GM12801 (cell line): ENCODE data around the gene THEMIS2.

Experiments used
- CTCF ChIP-seq: IDR thresholded peaks from one replicate; pipeline ENCODE4 v1.5.1; 2011; ENCODE audit warnings: control low read depth; ENCODE audit not compliant: insufficient read length; ENCODE audit errors: extremely low read depth

THEMIS2 gene

DNA sequence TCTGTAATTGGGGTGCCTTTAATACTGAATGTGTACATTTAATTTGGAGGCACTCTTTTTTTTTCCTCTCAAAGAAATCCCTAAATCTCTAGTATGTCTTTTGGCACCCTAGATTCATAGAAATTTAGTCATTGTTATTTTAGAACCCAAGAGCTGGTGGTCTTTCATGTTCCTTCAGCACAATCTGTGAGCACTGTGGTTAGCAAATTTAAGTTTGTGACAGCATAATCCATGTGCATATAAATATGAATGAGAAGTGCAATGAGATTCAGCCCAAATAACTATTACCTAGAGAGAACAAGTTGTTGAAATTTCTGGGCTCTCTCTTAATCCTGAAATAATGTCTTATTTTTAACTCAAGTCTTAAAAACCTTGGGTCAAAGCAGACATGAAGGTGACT is 37.3 kb upstream of the THEMIS2 start:
- no peak for TF ChIP-seq CTCF

- TF ChIP-seq CTCF, result no peak
Measured at GRCh38 chr1:27835501-27835900, 36.8 kb upstream of the THEMIS2 start.

- no peak for TF ChIP-seq CTCF
Measured at GRCh38 chr1:27849951-27850350, 22.4 kb upstream of the THEMIS2 start.

DNA sequence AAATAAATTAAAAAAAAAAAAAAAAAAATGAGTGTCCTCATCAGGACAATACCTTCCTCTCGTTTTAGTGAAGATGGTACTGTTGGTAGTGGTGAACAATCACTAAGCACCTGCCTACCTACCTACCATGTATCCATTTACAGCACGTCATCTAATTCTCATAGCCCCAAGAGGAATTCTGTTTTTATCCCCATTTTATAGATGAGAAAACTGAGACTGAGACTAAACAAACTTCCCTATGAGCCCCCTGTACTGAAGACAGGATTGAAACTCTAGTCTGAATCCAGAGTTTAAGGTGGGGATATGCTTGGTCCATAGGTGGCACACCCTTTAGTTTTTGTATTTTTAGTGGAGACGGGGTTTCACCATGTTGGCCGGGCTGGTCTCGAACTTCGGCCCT is 17.3 kb upstream of the THEMIS2 start:
- no peak for TF ChIP-seq CTCF

- TF ChIP-seq CTCF, result no peak
Measured at GRCh38 chr1:27856561-27857343, 15.6 kb upstream of the THEMIS2 start.

DNA sequence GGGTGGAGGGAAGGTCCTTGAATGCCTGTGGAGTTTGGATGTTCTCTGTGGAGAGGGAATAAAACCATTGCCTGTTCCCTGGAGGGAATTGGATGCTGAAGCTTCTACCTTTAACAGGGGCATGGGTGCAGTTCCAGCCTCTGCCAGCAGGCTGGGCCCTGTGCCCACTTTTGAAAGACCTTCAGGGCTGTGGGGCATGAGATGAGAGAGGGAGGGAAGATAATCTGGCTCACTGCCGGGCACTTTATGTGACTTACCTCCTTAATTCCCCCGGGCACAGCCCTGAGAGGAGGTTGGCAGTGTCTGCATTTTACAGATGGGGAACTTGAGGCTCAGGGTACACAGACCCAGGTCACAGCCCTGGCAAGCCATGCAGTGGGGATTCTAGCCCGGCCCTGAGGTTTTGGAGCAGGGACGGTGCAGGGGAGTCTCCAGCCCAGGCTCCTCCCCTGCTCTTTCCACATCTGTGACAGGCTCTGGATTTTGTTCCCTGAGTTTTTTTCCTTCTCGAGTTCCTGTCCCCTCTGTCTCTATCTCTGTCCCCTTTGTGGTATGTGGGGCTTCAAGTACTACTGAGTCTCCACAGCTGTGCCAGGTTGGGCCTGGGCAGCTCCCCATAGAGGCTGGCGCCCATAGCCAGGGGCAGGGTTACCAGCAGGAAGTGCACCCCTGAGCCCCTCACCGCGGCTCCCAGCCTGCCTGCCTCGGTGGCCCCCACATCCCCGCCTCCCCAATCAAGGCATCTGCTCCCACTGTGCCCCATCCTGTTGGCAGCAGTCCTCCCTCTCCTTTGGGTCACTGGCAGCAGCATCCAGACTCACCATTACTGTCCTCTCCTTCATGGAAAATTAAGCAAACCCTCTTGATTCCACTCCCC is 14.0 kb upstream of the THEMIS2 start:
- TF ChIP-seq CTCF, result peak; percentile 96

DNA sequence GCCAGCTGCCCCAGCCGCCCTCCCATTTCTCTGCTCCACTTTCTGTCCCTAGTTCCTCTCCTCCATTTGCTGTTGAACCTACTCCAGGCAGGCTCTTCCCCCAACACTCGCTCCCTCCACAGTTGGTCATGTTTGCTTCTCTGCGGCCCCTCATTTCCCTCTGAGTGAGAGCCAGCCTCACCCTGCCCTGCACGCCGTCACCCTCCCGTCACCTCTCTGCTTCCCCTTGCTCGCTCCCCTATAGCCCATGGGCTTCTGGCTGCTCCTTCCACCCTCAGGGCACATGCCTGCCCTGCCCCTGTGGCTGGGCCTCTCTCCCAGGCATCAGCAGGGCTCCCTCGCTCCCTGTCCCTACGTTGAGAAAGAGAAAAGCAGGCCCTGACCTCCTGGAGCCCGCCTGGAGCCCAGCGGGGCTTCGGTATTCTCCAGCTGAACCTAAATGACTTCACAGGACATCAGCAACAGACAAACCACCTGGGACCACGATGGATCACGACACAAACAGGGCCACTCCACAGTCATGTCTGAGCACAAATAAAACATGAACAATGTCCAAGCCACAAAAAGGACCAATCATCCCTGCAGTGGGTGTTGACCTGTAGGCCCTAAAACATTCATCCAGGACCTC is 13.3 kb upstream of the THEMIS2 start:
- TF ChIP-seq CTCF, result no peak
